DMS153 treated with DMSO at 0.1 percent for 48 hours (cell line): ENCODE results near the gene LRP2BP.

Experiments used
- DNase-seq: peaks from one replicate; lab custom pipeline; 2025; ENCODE audit not compliant: unreplicated experiment; lab: John Stamatoyannopoulos, UW

LRP2BP gene

DNA sequence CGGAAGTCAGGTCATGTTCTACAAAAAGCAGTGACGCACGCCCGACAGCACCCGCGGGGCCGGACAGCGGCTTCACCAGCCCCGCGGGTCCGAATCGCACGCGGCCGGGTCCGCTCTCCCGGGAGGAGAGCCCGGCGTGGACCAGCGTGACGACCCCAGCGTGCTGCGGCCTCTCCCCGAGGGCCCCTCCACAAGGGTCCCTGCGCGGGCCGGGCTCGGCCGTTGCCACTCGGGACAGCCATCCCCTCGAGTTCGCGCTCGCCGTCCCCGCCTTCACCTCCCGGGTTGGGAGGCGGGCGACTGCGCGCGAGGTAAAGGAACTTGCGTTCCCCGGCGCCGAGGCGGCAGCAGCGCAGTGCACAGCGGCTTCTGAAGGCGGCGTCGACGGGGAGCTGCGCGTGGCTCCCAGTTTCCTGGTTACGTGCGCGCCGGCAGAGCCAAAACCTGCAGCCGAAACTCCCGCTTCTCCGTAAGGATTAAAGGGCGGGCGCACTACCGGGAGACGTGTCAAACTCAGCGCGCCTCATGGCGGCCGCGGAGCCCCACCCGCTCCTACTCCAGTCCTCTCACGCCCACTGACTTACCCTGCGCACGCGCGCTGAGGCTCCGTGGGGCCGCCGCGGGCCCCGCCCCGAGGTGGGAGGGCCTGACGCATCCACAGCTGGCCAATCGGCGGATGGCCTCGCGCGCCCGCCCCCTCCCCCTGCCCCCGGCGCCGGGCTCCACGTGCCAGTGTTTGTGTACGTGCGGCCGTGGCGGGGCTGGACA is 416 bp upstream of the LRP2BP start:
- peak; percentile 95 for DNase-seq

DNA sequence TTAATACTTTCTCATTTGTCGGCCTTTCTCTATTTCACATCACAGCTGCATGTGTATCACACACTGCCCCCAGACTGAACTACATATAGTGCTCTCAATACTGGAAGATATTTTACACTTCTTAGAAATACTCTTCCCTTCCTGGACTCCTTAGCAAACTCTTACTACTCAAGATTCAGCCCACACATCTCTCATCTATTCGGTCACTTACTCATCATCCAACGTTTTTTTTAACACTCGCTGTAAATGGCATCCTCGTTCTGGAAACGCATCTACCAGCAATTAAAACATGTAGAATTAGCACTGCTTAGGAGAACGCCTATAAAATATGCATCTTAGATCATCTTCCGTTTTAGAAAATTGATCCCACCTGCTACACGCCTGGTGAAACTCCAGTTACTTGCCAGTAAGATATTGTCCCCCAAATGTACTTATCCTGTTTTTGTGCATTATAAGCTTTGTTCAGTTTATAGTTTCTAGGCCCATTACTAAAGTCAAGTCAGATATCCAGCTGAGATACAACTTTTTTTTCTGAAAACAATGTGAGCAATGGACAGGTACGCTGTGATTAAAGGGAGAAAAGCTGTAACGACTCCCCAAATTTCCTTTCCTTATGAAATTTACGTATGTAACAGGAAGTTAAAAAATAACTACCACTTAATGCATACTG is 1.0 kb downstream of the LRP2BP start:
- no peak for DNase-seq

DNA sequence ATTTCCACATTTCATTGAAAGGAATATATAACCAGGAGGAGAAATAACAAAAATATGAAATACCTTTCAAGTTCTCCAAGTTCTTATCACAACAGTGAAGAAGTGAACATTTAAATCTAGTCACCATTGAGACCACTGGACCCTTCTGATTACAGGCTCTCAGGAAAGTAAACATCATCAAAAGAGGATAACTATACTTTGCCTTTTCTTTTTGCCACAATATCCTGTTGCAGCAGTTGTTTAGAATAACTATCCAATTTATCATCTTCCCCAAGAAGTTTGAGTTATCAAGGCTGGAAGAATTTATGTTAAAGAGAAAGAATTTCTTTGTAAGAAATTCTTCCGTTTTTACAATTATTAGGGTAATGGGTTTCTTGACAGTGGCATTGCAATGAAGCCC is 3.6 kb downstream of the LRP2BP start:
- DNase-seq: no peak

DNA sequence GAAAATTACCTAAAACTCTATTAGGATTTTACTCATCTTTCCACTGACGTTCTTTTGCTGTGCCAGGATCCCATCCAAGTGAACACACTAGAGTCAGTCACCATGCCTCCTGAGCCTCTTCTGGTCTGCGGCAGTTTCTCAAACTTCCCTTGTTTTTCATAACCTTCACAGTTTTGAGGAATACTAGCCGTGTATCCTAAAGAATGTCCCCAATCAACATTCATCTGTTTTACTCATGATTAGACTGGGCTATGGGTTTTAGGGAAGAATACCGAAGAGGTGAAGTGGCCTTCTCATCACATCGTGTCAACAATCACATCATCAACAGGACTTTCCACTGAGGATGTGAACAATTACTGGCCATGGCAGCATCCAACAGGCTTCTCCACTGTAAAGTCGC is 4.8 kb downstream of the LRP2BP start:
- DNase-seq: no peak

DNA sequence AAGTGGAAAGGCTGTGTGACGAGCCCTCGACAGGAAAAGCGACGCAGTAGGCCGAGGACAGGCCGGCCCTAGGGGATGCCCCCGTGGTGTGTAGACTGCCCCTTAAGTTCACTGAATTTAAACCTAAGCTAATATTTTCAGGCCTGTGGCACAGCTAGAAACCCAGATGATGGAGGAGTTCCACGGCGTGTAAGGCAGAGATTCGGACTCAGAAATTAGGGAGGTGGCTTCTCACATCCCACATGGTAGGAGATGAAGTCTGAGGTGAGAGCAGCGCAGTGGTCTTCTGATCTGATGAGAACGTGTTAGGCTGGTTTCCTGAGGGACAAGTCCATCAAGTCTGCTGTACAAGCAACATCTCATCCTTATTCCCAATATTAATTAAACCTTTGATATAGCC is 7.8 kb downstream of the LRP2BP start:
- DNase-seq: no peak

DNA sequence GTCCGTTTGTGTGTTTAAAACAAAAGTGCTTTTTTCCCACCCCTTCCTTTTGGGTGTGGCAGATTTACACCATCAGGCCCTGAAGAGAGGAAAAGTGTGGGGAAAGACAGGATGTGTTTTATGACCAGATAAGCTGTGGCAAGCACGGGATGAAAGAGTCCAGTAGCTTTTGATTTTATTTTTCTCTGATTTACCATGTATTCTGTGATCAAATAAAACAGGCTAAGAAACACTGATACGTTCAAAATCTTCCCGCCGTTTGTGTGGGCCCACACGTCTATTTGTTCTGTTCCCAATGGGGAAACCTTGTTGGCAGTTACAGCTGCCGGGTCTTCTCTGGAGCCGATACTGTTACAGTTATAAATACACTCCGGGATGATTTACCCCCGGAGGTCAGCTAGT is 10.8 kb downstream of the LRP2BP start:
- DNase-seq: no peak

DNA sequence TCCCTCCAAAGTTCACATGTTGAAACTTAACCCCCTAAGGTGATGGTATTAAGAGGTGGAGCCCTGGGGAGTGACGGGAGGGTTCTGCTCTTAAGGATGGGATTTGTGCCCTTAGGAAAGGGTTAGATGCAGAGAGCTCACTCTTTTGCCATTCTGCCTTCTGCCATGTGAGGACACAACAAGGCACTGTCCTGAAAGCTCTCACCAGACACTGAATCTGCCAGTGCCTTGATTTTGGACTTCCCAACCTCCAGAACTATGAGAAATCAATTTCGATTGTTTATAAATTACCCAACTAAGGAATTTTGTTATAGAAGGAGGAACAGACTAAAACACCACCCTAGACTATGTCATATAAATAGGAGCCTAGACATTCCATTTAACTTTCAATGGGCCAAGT is 11.7 kb downstream of the LRP2BP start:
- DNase-seq: no peak

DNA sequence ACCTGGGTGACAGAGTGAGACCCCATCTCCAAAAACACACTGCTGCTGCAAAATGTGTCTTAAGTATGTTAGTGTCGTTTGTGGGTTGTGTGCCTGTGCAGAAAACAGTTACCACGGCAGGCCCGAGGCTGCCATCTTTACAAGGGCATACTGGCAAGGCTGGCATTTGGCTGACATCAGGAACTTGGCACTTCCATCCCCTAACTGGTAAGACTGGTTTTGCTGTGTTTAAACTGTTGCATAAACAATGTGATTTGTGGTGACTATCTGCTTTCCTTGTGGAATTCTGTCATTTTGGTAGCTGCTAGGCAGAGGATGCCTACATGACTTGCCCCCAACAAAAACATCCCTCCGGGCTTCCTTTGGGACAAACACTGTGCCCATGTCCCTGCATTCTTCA is 12.3 kb downstream of the LRP2BP start:
- DNase-seq: no peak

DNA sequence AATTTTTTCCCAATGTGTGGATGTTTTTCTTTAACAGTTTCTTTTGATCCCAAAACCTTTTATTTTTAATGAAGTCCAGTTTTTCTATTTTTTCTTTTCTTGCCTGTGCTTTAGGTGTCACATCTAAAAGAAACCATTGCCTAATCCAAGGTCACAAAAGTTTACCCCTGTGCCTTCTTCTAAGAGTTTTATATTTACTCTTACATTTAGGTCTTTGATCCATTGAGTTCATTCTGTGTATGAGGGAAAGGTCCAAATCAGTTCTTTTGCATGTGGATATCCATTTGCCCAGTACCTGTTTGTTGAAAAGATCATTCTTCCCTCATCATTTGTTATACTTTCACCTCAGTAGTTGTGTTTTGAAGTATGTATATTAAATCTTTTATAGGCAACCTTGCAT is 13.0 kb downstream of the LRP2BP start:
- DNase-seq: no peak

DNA sequence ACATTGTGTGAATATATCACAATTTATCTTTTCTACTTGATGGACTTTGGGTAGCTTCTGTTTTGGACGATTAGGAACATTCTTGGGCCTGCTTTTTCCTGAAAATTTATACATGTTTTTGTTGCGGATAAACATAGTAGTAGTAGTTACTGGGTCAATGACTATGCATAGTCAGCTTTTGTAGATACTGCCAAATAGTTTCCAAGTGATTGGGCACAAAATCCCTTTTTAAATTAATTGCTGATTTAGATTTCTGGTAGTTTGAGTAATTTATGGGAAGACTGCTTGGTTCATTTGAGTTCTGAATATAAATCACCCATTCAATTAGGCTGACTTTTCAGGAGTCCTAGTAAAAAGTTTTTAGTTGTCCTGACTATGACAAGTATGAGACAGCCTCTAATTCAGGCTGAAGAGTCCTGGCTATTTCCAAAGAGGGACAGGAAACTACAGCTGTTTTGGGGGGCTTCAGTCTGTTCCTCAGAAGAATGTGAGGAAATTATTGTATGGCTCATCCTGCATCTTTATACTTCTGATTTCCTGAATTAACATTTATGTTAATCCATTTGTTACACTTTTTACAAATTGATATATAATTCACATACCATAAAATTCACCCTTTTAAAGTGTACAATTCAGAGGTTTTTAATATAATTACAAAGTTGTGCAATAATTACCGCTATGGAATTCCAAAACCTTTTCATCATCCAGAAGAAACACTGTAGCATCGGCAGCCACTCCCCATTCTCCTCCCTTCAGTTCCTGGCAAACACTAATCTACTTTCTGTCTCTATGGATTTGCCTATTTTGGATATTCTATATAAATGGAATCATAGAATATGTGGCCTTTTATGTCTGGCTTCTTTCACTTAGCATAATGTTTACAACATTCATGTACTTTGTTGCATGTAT is 14.2 kb downstream of the LRP2BP start:
- no peak for DNase-seq

DNA sequence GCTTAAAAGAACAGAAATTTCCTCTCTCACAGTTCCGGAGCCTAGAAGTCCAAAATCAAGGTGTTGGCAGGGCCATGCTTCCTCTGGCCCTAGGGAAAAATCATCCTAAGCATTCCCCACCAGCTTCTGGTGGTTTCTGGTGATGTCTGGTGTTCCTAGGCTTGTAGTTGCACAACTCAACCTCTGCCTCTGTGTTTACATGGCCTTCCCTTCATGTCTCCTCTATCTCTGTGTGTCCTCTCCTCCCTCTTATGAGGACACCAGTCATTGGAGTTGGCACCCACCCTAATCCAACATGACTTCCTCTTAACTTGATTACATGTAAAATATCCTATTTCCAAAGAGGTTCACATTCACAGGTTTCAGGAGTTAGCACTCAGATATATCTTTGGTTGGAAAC is 15.4 kb downstream of the LRP2BP start:
- DNase-seq: no peak

DNA sequence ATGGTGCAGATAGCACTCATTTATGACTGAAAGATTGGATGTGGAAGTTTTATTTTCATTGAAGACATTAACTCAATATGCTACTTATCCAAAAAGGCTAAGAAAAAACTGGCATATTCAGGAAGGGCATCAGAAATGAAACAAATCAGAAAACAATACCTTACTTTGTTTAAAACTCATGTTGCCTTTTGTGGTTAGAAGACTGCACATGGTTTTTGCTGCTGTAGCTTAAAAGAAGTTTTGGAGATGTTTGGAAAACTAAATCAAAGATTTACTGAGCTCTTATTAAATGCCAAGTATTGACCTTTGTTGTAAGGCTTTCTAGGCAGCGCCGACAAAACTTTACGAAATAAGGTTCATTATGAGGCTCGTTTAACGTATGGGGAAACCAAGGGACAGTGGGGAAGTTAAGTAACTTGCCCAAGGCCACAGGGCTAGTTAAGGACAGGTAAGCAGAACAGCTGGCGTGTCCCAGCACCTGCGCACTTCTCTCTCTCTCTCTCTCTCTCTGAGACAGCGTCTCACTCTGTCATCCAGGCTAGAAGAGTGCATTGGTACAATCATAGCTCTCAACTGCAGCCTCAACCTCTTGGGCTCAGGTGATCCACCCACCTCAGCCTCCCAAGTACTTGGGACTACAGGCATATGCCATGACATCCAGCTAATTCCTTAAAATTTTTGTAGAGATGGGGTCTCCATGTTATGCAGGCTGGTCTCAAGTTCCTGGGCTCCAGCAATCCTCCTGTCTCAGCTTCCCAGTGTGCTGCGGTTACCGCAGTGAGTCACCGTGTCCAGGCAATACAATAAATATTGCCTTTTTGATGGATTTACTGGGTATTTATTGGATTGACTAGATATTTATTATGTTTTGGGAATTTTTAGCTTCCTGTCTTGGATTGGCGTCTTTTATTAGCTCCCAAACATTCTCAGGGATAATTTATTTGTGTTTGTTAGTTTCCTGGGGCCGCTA is 16.1 kb downstream of the LRP2BP start:
- DNase-seq: no peak

DNA sequence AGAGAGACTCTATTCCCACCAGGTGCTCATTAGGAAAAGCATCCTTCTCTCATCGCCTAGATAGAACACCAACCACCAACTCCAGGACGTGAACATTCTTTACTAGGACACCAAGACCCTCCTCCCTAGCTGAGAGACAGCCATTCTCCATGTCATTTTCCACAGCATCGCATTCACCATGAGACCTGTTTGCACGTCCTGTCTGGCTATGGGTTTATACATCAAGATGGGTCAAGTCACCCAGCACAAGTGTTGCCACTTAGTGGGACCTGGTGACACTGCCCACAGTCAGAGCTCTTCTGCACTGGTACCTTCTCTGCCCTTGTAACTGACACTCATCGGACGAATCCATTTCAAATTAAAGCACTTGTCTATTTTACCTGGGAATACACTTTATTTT is 17.5 kb downstream of the LRP2BP start:
- no peak for DNase-seq

DNA sequence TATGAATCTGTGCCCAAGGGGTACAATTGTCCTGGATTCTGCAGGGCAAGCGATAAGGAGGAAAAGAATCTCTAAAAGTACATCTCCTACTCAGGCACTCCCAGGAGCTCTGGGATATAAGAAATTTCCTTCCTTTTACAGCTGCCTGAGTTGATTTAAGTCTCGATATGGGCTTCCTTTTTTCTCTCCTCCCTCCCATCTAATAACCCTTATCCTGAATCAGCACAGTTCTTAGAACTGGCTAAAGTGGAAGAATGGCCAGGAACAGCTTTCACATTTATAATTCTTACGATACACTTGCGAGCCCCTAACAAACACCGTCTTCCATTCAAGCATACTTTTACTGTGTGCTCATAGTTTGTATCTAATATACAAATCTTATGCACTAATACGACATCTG is 21.2 kb downstream of the LRP2BP start:
- no peak for DNase-seq

DNA sequence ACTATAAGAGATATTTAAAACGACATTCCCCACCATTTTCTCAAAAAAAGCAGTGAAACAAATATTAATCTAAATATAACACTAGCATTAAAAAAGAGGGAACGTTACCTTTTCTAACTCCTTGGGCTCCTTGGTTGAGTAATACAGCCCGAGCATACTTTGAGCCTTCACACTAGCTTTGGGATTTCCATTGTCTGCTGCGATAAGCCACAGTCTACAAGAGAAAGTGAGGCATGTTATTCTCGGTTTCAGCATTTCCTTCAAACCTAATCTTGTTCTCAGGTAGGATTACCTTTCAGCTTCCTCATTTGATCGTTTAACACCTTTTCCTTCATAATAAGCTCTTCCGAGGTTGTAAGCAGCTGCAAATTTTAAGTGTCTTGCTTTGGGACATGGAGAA is 21.7 kb downstream of the LRP2BP start:
- DNase-seq: no peak

DNA sequence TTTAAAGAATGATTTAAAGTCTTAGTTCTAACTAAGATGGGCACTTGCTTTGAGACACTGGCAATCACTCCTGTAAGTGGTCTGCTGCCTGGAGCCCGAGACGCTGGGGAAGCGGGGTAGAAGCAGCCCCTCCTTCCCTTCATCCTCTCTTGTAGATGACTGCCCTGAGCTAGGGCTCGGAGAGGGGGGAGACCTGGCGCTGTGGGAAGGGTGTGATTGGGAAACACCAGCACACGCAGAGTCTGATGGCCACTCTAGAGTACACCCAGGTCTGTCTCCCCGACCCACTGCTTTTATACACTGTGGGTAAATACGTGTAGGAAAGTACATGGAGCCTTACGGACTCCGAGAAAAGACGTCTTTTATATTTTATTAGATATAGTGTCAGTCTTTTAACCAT is 24.0 kb downstream of the LRP2BP start:
- no peak for DNase-seq

DNA sequence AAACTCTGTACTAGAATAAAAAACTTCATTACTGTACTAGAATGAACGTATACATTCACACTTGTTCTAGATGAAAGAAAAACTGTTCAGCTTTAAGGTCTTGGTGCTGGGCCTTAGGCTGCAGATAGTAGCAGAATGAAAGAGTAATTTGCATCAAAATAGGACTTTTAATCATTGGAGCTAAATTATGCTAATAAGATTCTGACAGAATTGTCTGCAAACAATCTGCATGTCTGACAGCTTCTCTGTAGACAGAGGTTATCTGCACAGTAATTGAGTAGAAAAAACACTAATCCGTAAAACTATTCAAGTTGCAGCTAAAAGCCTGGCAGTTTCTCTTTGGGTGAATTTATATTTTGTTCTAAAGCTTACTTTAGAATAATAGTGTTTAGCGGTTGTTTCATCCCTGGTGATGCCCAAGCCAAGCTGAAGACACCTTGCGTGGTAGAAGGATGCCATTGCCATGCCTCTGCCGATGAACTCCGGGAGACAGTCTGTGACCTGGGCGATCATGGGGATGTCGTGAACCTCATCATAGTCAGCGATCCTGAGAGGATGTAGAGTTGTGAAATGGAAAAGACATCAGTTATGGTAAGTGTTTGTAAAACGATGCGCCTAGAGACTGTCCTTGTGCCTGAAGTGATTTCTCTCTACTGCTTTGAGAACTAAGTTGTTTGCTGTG is 25.3 kb downstream of the LRP2BP start:
- DNase-seq: no peak

DNA sequence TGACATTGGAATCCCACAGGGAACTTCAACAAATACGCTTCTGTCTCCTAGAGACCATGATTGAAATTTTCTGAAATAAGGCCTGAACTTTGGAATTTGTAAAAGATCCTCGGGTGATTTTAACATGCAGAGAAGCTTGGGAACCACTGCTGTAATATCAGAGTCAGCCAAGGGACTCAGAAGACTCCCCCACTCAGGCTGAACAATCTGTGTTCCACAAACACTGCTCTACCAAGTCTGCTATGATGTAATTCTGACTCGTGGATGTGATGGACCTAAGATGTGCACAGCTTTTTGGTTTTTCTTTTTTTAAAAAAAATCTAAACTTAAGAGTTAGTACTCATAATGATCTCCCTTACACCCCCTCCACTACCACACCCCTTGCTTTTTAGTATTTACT is 26.0 kb downstream of the LRP2BP start:
- no peak for DNase-seq

DNA sequence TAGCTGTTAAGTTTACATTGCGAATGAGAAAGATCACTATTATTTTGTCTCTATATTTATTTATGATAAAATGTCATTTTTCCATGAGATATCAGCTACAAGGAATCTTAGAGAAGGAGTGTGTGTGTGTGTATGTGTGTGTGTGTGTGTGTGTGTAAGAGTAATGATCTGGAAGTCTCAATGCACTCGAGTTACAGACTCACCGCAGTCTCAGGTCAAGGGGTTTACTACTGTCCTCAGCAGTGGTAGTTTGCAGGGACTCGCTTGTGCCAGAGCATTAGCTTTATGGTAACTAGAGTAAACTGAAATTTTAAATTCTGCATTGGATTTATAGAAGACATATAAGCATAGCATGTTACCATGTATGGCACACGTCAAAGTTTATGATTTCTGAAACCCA is 30.8 kb downstream of the LRP2BP start:
- no peak for DNase-seq

DNA sequence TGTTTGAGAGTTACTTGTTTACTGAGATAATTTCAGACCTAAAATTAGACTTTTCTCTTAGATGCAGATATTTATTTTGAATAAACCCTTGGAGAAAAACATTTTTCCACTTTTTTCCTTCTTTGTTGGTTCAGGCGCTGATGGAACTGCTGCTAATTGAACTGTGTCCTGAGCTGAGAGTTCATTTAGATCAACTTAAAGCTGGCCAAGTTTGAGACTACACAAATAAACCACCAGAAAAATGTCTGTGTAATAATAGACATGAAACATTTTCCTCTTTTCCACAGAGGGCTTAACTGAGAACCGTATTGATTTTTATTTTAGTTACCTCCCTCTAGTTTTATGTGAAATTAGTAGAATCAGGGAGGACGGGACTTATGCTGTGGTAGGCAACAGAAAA is 32.5 kb downstream of the LRP2BP start:
- no peak for DNase-seq
